ENCODE results near the gene KCNJ5.

Gene KCNJ5

DNA sequence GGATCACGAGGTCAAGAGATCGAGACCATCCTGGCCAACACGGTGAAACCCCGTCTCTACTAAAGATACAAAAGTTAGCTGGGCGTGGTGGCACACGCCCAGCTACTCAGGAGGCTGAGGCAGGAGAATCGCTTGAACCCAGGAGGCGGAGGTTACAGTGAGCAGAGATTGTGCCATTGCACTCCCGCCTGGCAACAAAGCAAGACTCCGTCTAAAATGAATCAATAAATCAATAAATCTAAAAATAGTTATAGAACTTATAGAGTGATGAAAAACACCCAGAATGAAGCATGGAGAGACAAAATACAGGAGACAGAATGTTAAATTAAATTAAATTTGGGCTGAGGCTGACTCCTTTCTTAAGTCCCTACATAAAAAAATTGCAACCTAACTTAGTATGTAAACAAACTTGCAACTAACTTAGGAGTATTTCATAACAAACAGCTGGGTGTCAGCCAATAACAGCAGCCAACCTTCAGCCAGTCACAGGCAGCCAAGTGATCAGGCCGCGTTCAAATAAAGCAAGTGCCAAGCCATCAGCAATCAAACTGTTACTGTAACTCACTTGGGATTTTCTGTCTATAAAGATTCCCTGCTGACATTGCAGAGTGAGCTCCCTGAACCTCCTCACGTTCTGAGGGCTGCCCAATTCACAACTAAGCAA lies 58.8 kb downstream of the KCNJ5 start:
- Mint-ChIP-seq H3K4me1 (peaks cover 1% of the 10 kb centered on the region), H3K27me3 (peaks cover 3% of the 10 kb centered on the region), H3K27ac (no peak overlapping the region), H3K4me3 (no peak overlapping the region), H3K36me3 (ENCODE audit: low read depth) (no peaks in the 10 kb centered on the region), H3K9me3 (no peaks in the 10 kb centered on the region)
- ATAC-seq (no peak), DNase-seq (no peak)

GRCh38 chr11:128953151-128953550 lies 62.0 kb downstream of the KCNJ5 start:
- Mint-ChIP-seq H3K9me3 (no peaks in the 10 kb centered on the region), H3K27ac (no peak overlapping the region), H3K27me3 (peaks cover 10% of the 10 kb centered on the region), H3K4me1 (peaks cover 1% of the 10 kb centered on the region), H3K4me3 (no peak overlapping the region), H3K36me3 (ENCODE audit: low read depth) (no peaks in the 10 kb centered on the region)
- DNase-seq: no peak
- ATAC-seq: no peak

DNA sequence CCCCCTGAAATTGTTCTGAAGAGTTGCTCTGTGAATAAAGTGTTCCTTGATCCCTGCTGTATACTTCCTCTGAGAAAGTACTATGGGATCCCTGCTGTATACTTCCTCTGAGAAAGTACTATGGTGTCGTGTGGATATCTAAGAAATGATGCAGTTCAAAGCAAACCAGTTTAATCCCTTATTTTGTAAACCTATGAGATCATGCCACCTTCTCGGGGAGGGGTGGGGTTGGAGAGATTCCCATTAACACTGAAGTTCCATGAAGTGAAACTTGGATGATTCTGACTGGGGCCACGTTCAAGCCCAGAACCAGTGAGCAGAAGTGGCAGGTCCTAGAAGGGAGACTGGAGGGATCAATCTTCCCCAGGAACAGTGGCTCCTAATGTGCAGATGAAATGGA lies 64.5 kb downstream of the KCNJ5 start:
- ATAC-seq (no peak), DNase-seq (no peak)
- no peaks in the 10 kb centered on the region for H3K9me3 Mint-ChIP-seq
- no peak overlapping the region for H3K27ac Mint-ChIP-seq
- peaks cover 1% of the 10 kb centered on the region for H3K4me1 Mint-ChIP-seq
- H3K4me3 Mint-ChIP-seq: no peak overlapping the region
- no peaks in the 10 kb centered on the region for H3K36me3 Mint-ChIP-seq (ENCODE audit: low read depth)
- peaks cover 9% of the 10 kb centered on the region for H3K27me3 Mint-ChIP-seq

DNA sequence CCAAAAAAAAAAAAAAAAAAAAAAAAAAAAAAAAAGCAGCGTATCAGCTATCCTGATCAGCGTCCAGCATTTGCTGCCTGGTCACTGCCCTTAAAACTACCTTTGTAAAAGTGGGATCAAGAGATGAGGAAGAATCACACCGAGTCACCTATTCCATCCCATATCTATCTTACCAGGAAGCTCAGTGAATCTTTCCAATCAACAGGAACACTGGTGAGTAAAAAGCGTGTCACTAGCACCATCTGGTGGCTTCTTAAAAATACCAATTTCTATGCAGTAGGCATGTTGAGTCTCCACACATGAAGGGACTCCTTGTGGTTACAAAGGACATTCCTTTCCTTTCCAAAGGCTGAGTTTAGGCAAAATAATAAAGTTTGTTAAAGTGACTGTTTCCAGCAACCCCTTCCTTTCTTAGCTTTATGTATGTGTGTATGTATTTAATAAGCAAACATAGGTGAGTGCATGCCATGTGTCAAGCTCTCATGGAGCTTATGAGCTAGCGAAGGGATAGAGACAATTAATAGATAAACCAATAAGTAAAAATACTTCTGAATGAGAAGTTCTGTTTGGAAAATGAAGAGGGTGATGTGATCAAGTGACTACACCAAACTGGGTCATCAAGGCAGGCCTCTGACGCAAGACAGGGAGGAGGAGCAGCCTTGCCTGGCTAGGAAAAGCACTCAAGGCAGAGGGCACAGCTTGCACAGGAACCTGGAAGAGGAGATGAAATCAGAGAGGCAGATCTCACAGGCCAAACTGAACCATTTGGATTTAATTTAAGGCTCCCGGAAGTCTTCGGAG lies 65.4 kb downstream of the KCNJ5 start:
- Mint-ChIP-seq H3K36me3 (ENCODE audit: low read depth) (no peaks in the 10 kb centered on the region), H3K4me3 (no peak overlapping the region), H3K27me3 (peaks cover 9% of the 10 kb centered on the region), H3K9me3 (no peaks in the 10 kb centered on the region), H3K4me1 (peaks cover 1% of the 10 kb centered on the region), H3K27ac (no peak overlapping the region)
- DNase-seq: peak; percentile 16
- no peak for ATAC-seq

GRCh38 chr11:128957202-128957482 lies 66.0 kb downstream of the KCNJ5 start:
- Mint-ChIP-seq H3K27me3 (peaks cover 11% of the 10 kb centered on the region), H3K9me3 (no peaks in the 10 kb centered on the region), H3K4me1 (peaks cover 1% of the 10 kb centered on the region), H3K4me3 (no peak overlapping the region), H3K27ac (no peak overlapping the region), H3K36me3 (ENCODE audit: low read depth) (no peaks in the 10 kb centered on the region)
- DNase-seq: no peak
- ATAC-seq: no peak

- no peaks in the 10 kb centered on the region for H3K36me3 Mint-ChIP-seq (ENCODE audit: low read depth)
- no peaks in the 10 kb centered on the region for H3K9me3 Mint-ChIP-seq
- DNase-seq: no peak
- no peak overlapping the region for H3K4me3 Mint-ChIP-seq
- ATAC-seq: no peak
- peaks cover 27% of the 10 kb centered on the region for H3K4me1 Mint-ChIP-seq
- no peak overlapping the region for H3K27ac Mint-ChIP-seq
- H3K27me3 Mint-ChIP-seq: peaks cover 5% of the 10 kb centered on the region
These were observed 70.5 kb downstream of the KCNJ5 start for GRCh38 chr11:128961645-128962044.

DNA sequence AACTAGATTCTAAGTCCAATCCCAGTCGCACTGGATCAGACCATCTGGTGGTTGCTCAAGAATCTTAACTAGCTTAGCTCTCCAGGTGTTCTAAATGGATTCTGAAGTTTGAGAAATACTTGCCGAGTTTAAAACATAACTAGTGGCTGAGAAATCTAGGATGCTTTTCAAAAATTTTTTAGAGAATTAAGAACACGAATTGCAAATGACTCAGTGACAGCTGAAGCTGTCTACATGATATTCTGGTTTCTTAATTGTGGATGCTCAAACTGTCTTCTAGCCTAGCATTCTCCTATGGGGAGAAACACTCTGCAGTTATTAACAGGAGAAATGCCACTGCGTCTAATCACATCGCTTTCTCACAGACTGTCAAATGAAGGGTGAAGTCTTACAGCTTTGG lies 71.7 kb downstream of the KCNJ5 start:
- no peak for DNase-seq
- peaks cover 2% of the 10 kb centered on the region for H3K27me3 Mint-ChIP-seq
- no peaks in the 10 kb centered on the region for H3K36me3 Mint-ChIP-seq (ENCODE audit: low read depth)
- no peak overlapping the region for H3K27ac Mint-ChIP-seq
- H3K4me3 Mint-ChIP-seq: no peak overlapping the region
- ATAC-seq: no peak
- no peaks in the 10 kb centered on the region for H3K9me3 Mint-ChIP-seq
- peaks cover 27% of the 10 kb centered on the region for H3K4me1 Mint-ChIP-seq

GRCh38 chr11:128963744-128964325 lies 72.7 kb downstream of the KCNJ5 start:
- no peaks in the 10 kb centered on the region for H3K9me3 Mint-ChIP-seq
- peaks cover 27% of the 10 kb centered on the region for H3K4me1 Mint-ChIP-seq
- DNase-seq (no peak), ATAC-seq (peak; percentile 50)
- no peak overlapping the region for H3K27ac Mint-ChIP-seq
- peaks cover 2% of the 10 kb centered on the region for H3K27me3 Mint-ChIP-seq
- H3K4me3 Mint-ChIP-seq: no peak overlapping the region
- no peaks in the 10 kb centered on the region for H3K36me3 Mint-ChIP-seq (ENCODE audit: low read depth)

DNA sequence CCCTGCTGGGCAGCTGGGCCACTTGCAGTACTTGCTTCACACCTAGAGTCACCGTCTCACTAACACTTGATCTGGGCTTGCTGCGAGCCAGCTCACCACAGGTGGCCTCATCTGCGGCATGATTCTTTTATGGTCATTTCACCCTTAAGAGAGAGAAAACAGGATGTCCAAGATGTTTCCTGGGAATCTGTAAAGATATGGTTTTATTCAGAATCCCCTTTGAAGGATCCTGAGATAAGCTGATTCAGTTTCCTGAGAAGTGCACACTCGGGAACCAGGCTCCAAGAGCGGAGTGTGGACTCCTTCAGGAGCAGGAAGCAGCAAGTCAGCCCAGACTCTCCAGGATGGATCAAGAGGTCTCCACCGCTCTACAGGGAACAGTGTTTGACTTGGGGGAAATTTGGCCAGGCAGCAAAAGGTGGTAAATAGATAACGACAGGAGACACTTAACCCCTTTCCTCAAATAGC lies 73.3 kb downstream of the KCNJ5 start:
- Mint-ChIP-seq H3K4me3 (no peak overlapping the region), H3K27ac (no peak overlapping the region), H3K27me3 (peaks cover 2% of the 10 kb centered on the region), H3K9me3 (no peaks in the 10 kb centered on the region), H3K36me3 (ENCODE audit: low read depth) (no peaks in the 10 kb centered on the region), H3K4me1 (peaks cover 27% of the 10 kb centered on the region)
- DNase-seq (no peak), ATAC-seq (no peak)

- H3K27ac Mint-ChIP-seq: no peak overlapping the region
- no peak overlapping the region for H3K4me3 Mint-ChIP-seq
- ATAC-seq (peak; percentile 75), DNase-seq (no peak)
- peaks cover 2% of the 10 kb centered on the region for H3K27me3 Mint-ChIP-seq
- H3K9me3 Mint-ChIP-seq: no peaks in the 10 kb centered on the region
- H3K4me1 Mint-ChIP-seq: peaks cover 27% of the 10 kb centered on the region
- peaks cover 3% of the 10 kb centered on the region for H3K36me3 Mint-ChIP-seq (ENCODE audit: low read depth)
These were observed 74.3 kb downstream of the KCNJ5 start for GRCh38 chr11:128965485-128965884.

DNA sequence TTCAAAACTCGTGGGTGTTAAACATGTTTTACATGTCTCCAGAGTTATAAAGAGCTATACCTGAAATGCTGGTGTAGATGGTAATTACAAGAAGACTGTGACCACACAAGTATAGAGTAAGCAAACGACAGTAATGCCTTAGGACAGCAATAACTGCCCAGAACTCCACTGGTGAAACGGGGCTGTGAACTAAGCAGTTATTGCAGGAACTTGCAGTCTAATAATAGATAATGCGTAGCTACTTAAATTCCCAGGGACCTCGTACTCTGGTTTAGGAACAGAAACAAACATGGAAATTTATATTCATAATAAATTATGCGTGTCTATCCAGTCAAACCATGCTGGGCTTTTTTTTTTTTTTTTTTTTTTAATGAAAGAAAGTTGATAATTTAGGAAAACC lies 76.4 kb downstream of the KCNJ5 start:
- Mint-ChIP-seq H3K36me3 (ENCODE audit: low read depth) (peaks cover 6% of the 10 kb centered on the region), H3K27ac (no peak overlapping the region), H3K27me3 (no peaks in the 10 kb centered on the region), H3K4me3 (no peak overlapping the region), H3K9me3 (no peaks in the 10 kb centered on the region), H3K4me1 (peaks cover 27% of the 10 kb centered on the region)
- DNase-seq (no peak), ATAC-seq (no peak)

GRCh38 chr11:128968916-128969315 lies 77.8 kb downstream of the KCNJ5 start:
- no peak for ATAC-seq
- Mint-ChIP-seq H3K4me1 (peaks cover 18% of the 10 kb centered on the region), H3K36me3 (ENCODE audit: low read depth) (peaks cover 6% of the 10 kb centered on the region), H3K4me3 (no peak overlapping the region), H3K9me3 (no peaks in the 10 kb centered on the region), H3K27ac (no peak overlapping the region), H3K27me3 (no peaks in the 10 kb centered on the region)
- no peak for DNase-seq
